ENCODE data around the gene CD19. TPM values are rescaled to one million over a fixed set of nuclear protein-coding genes. Genes with fewer than 3 reads are reported as not detected.

Gene CD19
- total RNA-seq, 2 experiments from 2014 or later: 131 to 139 TPM

GRCh38 chr16:28927815-28928214 is 4.0 kb upstream of the CD19 start:
- H4K20me1 ChIP-seq (ENCODE audit: insufficient read depth, low read length): no peaks in the 10 kb centered on the region
- intact Hi-C loops (cut with micrococcal nuclease; ENCODE audit: unreplicated experiment): no loop called here
- H3K4me3 ChIP-seq (ENCODE audit: low read depth, low read length, poor library complexity, severe bottlenecking): no peak overlapping the region
- ChIA-PET CTCF (ENCODE audit: unreplicated experiment) (no interaction called here), POLR2A (interaction anchor here (0.7 kb wide), 1 partner anchor 30 kb away, joined by 5 read pairs; no protein-coding TSS in a partner anchor)
- H3K9me2 ChIP-seq (ENCODE audit: insufficient read depth, low read length): no peaks in the 10 kb centered on the region
- peaks cover 17% of the 10 kb centered on the region; the same call in 1 of the 2 replicates for H3K79me2 ChIP-seq (ENCODE audit: insufficient read depth, low read depth, low read length)
- peaks cover 2% of the 10 kb centered on the region; the same call in 1 of the 2 replicates for H3K9me3 ChIP-seq (ENCODE audit: low read length)
- H3K4me2 ChIP-seq (ENCODE audit: low read length): peak overlapping the region; percentile 12
- DNase-seq (ENCODE audit: low spot score): no peak
- peaks cover 82% of the 10 kb centered on the region for H3K4me1 ChIP-seq (ENCODE audit: insufficient read depth, low read length, poor library complexity, severe bottlenecking)
- peak overlapping the region; percentile 33; the same call in 1 of the 2 replicates for H2AFZ ChIP-seq (ENCODE audit: low read length)
- H3K27ac ChIP-seq (ENCODE audit: low read depth, low read length, poor library complexity, severe bottlenecking): peak overlapping the region; percentile 99
- TF ChIP-seq CTCF (conservative IDR thresholded peaks at IDR 0.05; ENCODE audit: low read length) (no peak), EZH2phosphoT487 (IDR thresholded peaks at IDR 0.05; ENCODE audit: borderline replicate concordance, low read depth, low read length) (no peak)
- H3K36me3 ChIP-seq (ENCODE audit: insufficient read depth, low read length): peaks cover 6% of the 10 kb centered on the region
- no TSS peak for BruUV-seq (replicated peaks)

DNA sequence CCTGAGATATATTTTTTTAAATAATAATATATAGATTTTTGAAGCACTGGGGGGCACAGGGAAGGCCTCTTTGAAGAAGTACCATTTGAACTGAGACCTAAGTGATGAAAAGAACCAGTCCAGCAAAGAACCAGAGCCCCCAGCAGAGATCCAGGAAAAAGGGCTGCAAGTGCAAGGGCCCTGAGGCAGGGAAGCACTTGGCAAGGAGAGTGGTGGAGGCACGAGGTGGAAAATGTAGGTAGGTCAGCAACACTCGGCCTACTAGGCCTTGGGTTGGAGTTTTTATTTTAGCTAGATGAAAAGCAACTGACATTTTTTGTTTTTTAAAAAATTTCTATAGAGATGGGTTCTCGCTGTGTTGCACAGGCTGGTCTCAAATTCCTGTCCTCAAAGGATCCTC is 1.6 kb upstream of the CD19 start:
- TSS peak; percentile 92 for BruUV-seq (replicated peaks)
- POLR2A ChIA-PET: interaction anchor here (0.7 to 1.0 kb wide), 3 partner anchors 14 to 1872 kb away, joined by 4 read pairs; no protein-coding TSS in a partner anchor

More for the DNA sequence above, 1.6 kb upstream of the CD19 start:
- H3K4me2 ChIP-seq (ENCODE audit: low read length): peak overlapping the region; percentile 86
- H3K9me3 ChIP-seq (ENCODE audit: low read length): no peaks in the 10 kb centered on the region
- H3K4me1 ChIP-seq (ENCODE audit: insufficient read depth, low read length, poor library complexity, severe bottlenecking): peaks cover 81% of the 10 kb centered on the region
- peak overlapping the region; percentile 78 for H3K4me3 ChIP-seq (ENCODE audit: low read depth, low read length, poor library complexity, severe bottlenecking)
- CTCF ChIA-PET (ENCODE audit: unreplicated experiment): no interaction called here
- intact Hi-C loops (cut with micrococcal nuclease; ENCODE audit: unreplicated experiment): loop anchor here (1.0 kb wide), 1 partner anchor 44 kb away; the partner anchor contains the start of gene SPNS1
- H2AFZ ChIP-seq (ENCODE audit: low read length): no peak overlapping the region
- peaks cover 23% of the 10 kb centered on the region; the same call in 1 of the 2 replicates for H3K79me2 ChIP-seq (ENCODE audit: insufficient read depth, low read depth, low read length)
- no peaks in the 10 kb centered on the region for H3K9me2 ChIP-seq (ENCODE audit: insufficient read depth, low read length)
- DNase-seq (ENCODE audit: low spot score): no peak
- peaks cover 18% of the 10 kb centered on the region for H3K36me3 ChIP-seq (ENCODE audit: insufficient read depth, low read length)
- H4K20me1 ChIP-seq (ENCODE audit: insufficient read depth, low read length): no peaks in the 10 kb centered on the region
- TF ChIP-seq EZH2phosphoT487 (IDR thresholded peaks at IDR 0.05; ENCODE audit: borderline replicate concordance, low read depth, low read length) (no peak), CTCF (conservative IDR thresholded peaks at IDR 0.05; ENCODE audit: low read length) (no peak)
- peak overlapping the region; percentile 99 for H3K27ac ChIP-seq (ENCODE audit: low read depth, low read length, poor library complexity, severe bottlenecking)
